Inflammatory macrophage treated with lipopolysaccharide for 1 hour (primary cell): ENCODE measurements around the gene SLC25A44.

Experiments used
- DNase-seq, 2 donors: peaks; one replicate each; pipeline ENCODE4 v3.0.0-alpha.2; 2020 to 2022

The SLC25A44 gene, protein sequence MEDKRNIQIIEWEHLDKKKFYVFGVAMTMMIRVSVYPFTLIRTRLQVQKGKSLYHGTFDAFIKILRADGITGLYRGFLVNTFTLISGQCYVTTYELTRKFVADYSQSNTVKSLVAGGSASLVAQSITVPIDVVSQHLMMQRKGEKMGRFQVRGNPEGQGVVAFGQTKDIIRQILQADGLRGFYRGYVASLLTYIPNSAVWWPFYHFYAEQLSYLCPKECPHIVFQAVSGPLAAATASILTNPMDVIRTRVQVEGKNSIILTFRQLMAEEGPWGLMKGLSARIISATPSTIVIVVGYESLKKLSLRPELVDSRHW

DNA sequence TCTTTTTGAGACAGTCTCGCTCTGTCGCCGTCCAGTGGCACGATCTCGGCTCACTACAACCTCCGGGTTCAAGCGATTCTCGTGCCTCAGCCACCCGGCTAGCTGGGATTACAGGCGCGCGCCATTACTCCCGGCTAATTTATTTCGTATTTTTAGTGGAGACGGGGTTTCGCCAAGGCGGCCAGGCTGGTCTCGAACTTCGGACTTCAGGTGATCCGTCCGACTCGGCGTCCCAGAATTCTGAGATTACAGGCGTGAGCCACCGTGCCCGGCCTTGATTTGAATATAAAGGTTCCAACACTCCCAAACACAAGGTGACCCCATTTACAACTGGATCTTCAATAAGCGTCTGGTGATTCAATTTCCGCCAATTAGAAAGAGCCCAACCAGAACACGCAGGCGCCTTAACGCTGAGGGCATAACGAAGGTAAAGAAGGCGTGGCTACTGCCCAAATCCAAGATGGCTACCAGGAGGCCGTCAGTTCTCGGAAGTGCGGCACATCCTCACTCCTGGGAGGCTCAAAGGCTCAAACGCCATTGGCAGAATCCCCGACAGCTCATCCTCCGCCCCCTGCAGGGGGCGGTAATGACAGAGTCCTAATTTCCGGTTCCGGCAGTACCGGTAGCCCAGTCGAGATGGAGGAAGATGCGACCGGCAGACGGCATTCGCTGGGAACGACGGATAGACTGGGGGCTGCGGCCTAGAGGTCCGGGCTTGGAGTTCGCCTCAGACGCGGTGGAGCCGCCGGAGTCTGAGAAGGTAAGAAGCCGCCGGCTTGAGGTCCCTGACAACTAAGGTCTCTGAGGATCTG is at the start of gene SLC25A44:
Gene SLC25A44 (plus strand): TSS at position 617 of the 812 bp plus-strand sequence. CDS start 5,744 bp downstream, outside the sequence.
- peak; percentile 98 to 100 for DNase-seq

DNA sequence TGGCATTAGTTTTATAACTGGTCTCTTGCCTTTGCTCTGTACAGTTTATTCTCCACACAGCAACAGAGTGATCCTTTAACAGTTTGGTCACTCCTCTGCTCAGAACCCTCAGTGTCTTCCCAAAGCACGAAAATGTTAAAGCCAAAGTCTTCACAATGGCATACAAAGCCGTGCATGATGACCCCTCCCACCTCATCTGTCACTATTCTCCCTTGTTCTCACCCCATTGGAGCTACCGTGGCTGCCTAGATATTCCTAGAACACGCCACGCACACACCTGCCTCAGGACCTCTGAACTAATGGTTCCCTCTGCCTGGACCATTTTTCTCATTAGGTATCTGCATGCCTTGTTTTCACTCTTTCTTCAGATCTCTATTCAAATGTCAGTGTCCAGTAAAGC is 49.2 kb upstream of the SLC25A44 start:
- DNase-seq: no peak

DNA sequence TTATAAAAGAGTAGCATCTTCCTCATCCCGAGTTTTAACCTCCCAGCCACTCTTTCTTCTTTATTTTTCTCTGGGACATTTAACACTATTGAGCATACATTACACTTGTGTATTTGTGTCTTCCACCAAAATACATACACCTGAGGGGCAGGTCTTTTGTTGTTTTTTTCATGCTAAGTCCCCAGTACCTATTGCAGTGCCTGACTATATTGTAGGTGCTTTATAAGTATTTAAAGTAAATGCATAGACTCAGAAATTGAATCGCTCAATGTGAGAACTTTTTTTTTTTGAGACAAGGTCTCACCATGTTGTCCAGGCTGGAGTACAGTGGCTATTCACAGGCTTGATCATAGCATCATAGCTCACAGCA is 48.3 kb upstream of the SLC25A44 start:
- DNase-seq: no peak

DNA sequence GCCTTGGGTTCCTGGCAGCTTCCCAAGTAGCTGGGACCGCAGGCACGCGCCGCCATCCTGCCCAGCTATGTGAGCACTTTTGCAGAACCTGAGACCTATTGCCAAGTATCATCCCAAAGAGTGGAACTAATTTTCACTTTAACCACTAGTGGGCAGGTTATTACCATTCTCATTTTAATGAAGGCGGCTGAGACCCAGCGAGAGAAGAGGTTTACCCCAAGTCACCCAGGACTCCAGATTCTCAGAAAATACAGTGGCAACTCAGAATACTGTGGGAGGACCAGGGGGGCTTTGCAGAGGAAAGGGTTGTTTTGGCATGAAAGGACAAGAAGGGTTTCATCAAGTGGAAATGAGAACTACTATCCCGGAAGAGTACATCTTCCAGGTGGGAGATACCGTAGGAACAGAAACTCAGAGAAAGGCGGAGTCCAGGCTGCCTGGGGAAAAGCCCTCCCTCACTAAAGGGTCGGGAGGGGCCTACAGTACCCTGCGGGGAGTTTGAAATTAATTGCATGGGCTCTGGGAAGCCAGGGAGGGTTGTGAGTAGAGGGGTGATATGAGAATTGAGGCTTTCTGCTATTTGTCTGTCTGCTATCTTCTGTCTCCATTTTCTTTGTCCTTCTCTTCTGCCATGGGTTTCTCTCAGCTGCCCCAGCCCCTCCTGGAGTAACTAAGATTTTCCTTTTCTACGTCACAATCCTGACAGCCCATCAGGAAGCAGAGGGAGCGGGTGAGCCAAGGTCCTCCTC is 47.7 kb upstream of the SLC25A44 start:
- peak; percentile 64 to 82 for DNase-seq

DNA sequence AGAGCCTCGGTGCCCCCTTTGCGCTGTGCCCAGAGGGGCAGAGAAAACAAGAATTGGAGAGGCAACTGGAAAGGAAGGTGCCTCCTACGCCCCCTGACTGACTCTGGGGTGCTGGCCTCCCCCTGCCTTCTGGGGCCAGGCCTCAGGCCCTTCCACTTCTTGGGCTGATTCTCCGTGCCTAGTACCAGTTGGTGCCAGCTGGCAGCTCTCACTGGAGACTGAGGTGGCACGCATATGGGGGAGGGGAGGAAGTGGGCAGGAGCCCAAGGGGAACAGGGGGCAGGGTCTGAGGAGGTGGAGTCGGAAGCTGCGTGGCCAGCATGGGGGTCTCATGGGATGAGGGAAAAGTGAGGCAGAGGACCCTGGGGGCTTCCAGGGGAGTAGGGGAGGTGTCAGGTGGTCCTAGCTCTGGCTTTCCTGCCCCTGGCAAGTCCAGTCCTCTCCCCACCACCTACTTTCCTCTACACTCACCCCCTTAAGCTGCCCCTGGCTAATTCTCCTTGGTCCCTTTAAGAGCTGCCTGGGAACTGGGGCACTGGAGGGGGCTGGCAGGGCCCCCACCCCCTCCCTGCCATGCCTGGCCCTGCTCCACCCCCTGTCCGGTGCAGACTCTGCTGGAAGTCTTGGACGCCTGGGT is 47.0 kb upstream of the SLC25A44 start:
- DNase-seq: no peak

DNA sequence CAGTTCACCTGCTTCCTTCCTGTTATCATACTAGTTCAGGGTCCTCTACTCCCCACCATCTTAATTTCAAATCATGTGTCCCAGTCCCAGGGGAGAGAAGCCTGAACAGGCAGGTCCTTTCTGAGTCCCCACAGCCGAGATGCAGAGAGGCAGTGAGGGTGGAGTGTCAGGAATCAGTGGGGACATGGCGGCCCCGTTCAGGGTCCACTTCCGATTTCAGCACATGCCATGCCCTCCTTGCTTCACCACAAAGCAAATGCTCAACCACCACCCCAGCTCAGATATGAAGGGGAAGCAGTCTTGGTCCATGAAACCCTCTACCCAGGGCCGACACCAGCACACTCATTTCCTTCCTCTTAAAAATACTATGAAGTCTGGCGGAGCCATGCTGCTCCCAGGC is 45.7 kb upstream of the SLC25A44 start:
- DNase-seq: peak; percentile 41 to 59

DNA sequence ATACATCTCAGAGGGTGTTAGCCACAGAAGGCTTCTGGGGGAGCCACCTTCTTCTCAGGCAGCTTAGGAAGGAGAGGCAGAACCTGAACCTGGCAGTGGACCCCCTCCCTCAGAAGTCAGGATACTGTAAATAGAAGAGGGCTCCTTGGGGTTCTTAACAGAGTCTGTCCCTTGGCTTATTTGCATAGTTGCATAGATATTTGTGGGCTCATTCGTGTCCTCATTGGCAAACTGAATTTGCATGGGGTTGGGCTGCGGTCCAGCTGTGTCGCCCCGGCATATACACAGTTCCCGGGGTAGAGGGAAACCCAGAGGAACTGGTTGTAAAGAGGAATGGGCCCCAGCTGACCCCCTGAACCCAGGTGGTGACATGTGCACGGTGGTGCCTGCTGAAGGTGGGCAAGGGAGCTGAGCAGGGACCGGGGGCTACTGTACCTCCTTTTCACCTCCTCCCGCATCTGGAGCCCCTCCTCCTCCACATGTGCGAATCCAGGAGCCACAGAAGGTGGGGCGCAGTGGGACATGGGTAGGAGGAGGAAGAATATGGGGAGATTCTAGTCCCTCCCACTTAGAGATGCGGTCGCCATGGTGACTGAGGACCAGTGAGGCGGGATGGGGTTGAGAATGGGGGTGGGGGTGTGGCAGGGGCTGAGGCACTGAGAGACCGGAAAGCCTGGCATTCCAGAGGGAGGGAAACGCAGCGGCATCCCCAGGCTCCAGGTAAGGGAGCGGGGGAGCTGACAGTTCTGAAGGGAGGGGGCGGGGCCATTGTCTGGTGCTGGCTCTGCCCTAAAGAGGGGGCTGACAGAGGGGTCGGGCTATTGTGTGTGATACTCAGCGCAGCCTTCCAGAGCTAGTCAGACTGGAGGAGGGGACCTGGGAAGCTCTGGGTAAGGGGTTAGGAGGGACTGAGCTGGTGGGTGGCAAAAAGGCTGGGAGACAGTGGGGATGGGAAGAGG is 44.3 kb upstream of the SLC25A44 start:
- no peak for DNase-seq

DNA sequence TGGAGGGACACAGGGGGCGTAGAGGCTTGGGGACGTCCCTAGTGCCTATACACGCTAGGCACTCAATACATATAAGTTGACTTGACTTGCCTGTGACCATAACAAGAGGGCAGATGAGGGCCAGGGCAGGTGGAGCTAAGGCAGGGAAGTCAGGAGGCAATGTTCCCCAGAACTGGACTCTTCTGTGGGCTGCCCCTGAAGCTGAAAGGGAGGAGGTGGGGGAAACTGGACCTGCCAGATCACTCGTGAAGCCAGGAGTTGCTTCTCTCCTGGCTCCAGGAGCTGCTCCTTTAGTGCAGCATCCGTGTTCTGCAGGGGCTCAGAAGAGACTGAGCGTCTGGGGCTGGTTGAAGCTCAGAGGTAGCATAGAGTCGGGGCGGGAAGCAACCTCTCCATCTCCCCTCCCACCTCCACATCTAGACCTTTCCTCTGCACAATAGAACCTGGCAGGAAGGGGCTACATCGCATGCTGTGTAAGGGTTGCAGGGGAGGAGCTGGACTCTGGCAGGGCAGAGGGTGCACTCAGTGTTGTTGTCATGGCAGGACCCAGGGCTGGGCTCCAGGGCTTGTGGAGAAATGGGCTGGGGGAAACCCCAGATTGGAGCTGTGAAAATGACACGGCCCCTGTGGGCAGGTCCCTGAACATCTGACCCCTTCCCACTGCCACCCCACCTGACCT is 43.4 kb upstream of the SLC25A44 start:
- peak in 1 of 2 donors; percentile 78 for DNase-seq

DNA sequence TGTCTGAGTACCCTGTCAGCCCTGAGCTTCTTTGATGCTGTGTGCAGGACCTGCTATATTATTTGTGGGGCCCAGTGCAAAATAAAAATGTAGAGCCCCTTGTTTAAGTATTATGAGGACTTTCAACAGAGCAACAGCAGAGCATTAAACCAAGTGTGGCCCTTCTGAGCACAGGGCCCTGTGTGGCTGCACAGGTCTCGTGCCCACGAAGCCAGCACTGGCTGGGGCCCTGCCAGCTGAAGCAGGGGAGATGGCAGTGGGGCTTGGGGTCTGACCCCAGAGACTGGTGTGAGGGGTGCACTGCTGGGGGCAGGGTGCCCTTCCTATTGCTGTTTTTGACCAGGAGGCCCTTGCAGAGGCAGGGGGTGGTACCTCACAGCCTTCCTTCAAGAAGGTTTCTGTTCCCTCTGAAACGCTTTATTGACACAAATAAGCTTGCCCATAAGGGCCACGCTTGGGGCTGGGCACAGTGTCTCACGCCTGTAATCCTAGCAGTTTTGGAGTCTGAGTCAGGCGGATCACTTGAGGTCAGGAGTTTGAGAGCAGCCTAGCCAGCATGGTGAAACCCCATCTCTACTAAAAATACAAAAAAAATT is 42.7 kb upstream of the SLC25A44 start:
- DNase-seq: peak; percentile 69 to 86

DNA sequence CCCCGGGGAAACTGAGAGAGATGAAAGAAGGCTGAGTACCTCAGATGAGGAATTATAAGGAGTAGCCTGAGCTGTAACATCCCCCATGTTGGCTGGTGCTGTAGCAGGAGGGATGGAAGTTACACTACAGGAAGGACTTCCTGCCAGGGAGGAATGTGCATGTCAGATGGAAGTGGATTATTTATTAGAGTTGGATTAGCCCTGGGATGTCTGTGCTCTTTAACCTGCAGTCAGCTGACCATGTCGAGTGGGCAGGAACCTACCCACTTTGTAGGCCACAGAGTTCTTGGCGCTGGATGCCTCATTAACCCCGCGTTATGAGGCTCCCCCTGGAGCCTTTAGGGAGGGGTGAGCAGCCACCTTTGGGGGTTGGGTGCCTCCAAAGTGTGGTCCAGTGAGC is 41.3 kb upstream of the SLC25A44 start:
- no peak for DNase-seq

DNA sequence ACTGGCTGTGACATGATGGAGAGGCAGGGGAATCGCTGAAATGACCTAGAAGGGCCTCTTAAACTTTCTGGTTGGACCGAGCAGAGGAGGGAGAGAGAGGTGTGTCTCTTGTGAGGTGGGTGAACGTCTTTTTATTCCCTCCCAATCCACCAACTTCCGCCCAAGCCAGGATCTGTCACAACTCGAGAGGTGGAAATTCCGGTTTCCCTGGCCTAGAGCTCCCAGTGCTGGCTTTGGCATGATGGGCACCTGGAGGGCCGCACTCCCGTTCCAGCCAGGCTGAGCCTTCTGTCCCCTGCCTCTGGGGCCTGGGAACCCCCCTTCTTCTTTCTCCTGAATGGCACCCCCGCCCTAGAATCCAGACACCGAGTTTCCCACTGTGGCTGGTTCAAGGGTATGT is 40.5 kb upstream of the SLC25A44 start, which contains the start of gene SEMA4A:
Gene SEMA4A (plus strand): TSS at position 224 of the 400 bp plus-strand sequence. CDS start 994 bp downstream, outside the sequence.
- DNase-seq: no peak

DNA sequence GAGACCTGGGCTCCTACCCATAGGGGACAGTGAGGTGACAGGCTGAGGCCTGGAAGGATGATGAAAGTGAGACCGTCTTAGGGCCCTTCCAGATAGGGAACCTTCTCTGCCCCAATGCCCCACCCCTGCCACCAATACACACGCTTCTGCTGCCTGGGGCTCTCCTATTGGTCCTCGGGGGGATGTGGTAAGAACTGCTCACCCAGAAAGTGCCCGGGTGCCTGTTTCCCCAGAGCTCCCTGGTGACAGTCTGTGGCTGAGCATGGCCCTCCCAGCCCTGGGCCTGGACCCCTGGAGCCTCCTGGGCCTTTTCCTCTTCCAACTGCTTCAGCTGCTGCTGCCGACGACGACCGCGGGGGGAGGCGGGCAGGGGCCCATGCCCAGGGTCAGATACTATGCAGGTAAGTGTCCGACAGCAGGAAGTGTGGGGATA is 39.6 kb upstream of the SLC25A44 start:
- DNase-seq: peak; percentile 82 to 88

DNA sequence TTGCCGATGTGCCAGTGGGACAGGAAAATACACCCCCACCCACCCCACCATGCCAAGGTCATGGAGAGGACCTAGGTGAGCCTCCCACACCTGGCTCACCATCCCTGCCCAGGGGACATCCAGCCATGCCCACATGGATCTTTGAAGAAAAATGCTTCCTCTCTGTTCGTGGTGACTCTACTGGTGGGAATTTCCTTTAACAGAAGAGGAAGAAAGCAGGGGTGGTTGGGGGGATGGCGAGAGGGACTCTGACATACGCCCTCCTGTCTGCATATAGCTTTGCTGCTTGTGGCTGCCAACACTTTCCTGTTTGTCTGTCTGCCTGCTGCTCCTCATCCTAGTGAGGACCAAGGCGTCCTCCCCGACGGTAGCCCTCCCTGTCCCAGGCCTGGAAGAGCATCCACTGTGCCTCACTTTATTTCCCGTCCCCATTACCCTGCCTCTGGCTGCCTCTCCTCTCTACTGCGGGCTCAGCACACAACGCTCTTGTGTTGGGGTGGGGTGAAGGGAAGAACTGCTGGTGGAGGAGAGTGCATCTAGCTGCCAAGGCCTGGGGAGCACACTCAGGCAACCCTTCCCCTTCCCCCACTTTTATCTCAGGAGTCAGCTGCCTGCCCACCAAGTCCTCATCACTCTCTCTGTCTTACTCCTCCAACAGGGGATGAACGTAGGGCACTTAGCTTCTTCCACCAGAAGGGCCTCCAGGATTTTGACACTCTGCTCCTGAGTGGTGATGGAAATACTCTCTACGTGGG is 38.0 kb upstream of the SLC25A44 start:
- peak; percentile 54 to 68 for DNase-seq

DNA sequence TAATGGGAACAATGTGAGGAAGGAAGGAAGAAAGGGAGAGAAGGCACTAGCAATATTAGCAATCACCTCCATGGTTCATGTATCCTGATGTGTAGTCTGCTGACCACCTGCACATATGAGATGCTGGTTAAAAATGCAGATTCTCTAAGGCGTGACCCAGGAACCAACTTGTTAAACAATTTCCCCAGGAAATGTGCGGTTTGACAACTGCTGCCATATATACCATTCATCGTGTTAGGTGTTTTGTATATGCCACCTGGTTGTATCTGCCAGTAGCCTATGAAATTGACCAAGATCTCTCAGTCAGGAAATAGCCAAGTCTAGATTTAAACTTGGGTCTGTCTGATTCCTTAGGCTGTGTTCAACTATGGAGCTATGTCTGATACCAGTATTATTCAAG is 36.4 kb upstream of the SLC25A44 start:
- no peak for DNase-seq

DNA sequence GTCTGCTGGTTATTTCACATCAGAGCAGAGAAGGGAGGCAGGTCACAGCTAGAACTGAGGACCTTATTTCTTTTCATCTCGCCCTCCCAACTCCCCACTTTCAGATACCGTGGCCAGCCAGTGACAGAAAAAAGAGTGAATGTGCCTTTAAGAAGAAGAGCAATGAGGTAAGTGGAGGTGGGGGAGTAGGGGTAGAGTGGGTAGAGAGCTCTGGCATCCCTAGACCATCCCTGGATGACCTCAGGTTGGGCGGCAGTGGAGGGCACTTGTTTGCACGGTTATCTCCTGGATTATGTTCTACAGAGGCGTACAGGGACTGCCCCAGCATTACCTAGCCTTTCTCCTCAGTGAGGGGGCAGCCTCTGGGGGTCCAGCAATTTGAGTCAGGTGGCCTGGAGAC is 35.9 kb upstream of the SLC25A44 start:
- DNase-seq: no peak

DNA sequence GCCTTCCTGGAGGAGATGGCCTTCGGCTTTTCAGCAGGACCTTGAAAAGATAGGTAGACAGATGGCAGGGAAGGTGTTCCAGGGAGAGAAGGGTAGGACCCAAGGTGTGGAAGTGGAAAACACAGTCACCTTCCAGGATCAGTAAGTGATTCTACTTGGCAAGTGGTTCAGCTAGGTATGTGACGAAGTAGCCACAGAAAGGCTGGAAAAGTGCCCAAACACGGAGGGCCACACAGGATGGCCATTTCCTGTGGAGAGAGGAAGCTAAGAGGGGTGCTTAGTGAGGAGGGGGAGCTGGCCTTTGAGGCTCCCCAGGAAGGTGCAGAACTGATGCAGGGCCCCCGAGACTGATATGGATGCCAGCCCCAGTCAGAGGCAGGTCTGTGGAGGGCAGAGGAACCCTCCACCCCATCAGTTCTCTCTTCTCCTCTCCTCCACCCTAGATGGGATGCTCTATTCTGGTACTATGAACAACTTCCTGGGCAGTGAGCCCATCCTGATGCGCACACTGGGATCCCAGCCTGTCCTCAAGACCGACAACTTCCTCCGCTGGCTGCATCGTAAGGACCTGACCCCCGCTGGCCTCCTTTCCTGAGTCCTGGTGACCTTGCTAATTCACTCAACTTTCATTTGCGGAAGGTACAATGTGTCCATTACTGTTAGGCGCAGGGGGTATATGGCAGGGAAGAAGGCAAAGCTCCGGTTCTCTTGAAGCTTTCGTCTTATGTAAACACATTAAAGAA is 33.7 kb upstream of the SLC25A44 start:
- DNase-seq: no peak

DNA sequence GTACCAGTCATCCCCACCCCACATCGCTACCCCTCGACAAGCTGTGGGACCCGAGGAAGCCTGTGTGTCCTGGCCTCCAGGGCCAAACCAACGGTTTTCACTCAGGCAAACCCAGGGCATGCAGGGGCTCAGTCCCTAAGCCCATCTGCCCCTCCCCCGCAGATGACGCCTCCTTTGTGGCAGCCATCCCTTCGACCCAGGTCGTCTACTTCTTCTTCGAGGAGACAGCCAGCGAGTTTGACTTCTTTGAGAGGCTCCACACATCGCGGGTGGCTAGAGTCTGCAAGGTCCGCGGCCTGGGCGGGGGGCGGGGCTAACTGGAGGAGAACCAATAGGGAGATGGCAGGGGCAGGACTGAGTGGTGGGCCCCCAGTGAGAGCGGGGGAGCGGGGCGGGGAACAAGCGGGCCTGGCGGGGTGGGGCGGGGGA is 33.1 kb upstream of the SLC25A44 start:
- peak in 1 of 2 donors; percentile 34 for DNase-seq

DNA sequence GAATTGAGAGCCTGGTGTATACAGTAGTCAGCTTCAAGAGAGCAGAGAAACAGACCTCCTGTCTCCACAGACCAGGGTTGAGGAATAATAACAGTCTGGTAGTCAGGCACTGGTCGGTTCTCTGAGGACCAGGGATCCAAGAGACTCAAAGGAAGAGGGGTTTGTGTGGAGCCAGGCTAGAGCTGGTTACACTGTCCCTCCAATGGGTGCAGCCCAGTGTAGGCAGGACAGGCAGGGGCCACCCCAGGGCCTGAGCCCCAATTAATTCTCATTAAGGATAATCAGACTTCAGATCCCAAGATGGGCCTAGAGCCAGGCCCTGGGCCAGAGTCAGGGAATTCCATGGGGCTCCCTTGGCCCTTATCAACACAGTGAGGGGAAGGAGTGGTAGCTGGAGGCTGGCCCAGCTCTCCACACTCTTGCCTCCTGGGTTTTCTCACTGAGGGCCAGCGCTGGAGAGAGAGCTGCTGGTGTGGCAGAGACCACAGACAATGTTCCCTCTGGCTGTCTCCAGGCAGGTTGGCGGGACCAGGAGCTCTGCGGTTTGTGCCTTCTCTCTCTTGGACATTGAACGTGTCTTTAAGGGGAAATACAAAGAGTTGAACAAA is 31.4 kb upstream of the SLC25A44 start:
- no peak for DNase-seq

DNA sequence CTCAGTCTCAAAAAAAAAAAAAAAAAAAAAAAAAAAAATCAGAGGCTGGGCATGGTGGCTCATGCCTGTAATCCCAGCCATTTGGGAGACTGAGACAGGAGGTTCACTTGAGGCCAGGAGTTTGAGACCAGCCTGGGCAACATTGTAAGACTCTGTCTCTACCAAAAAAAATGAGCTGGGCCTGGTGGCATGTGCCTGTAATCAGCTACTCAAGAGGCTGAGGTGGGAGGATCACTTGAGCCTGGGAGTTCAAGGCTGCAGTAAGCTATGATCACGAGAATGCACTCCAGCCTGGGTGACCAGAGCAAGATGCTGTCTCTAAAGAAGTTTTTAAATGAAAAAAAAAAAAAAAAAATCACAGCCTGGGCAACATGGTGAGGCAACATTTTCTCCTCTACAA is 30.2 kb upstream of the SLC25A44 start:
- no peak for DNase-seq
